A549 treated with AZD2906 at 1 μM for 4 hours (cell line): ENCODE measurements around the gene VPS8. TPM values are rescaled to one million over a fixed set of nuclear protein-coding genes. Genes with fewer than 3 reads are reported as not detected.

Experiments used
- total RNA-seq: library from RNA; stranded (reverse); fragments of 200-300 nt; extraction: Qiagen RNA extraction; gene quantifications from 5 replicates; pipeline ENCODE4 v1.2.3, GENCODE V29; 2022

Gene VPS8
- total RNA-seq = 7.3 to 8.6 TPM (median 8.2 TPM) in 5 replicates

GRCh38 chr3:184811999-184812661, at the start of gene VPS8:
Gene VPS8, plus strand, starts transcription at chr3:184812166. Its CDS starts 12,467 bp downstream, at chr3:184824633.

Other genes with a start within 250 kb of the VPS8 start
- gene MAGEF1, start 100.1 kb upstream of the VPS8 start, total RNA-seq = 26.0 to 30.8 TPM (median 29.3 TPM) in 5 replicates